H1 (cell line): ENCODE measurements around the gene TNS1. TPM values are rescaled to one million over a fixed set of nuclear protein-coding genes. Genes with fewer than 3 reads are reported as not detected.

Source experiments
- CTCF ChIA-PET: fragments of 300-600 bp; sonication (Branson Sonifier 250); formaldehyde crosslinking; loops from one replicate; lab custom pipeline; 2021; ENCODE audit not compliant: partially characterized antibody; lab: Charles Lee
- POLR2A ChIA-PET: fragments of 300-600 bp; sonication (Branson Sonifier 250); formaldehyde crosslinking; loops from one replicate; lab custom pipeline; 2021; ENCODE audit warnings: inconsistent platforms; ENCODE audit not compliant: partially characterized antibody; lab: Charles Lee
- DNase-seq, 2 experiments: peaks; one replicate each; pipeline versions ENCODE4 v3.0.0 to v3.0.0-alpha.2; 2010 to 2022; ENCODE audit warnings: low spot score in 2 of 2, low read depth in 1 of 2, mixed read lengths in 1 of 2
- FAIRE-seq: peaks from 2 replicates; lab custom pipeline; 2011; peaks lifted over from hg19 to GRCh38; lab: Jason Lieb, UNC
- H2AFZ ChIP-seq: 2 replicates; pipeline ENCODE4 v1.8.1; 2012; ENCODE audit warnings: low read length, inconsistent platforms
- H2AK5ac ChIP-seq: 2 replicates; pipeline ENCODE4 v1.6.1; 2013; ENCODE audit warnings: low read depth, low read length
- H2BK120ac ChIP-seq: replicated peaks from 2 replicates; pipeline ENCODE3; 2013; ENCODE audit warnings: low read depth, low read length, inconsistent platforms
- H2BK12ac ChIP-seq: 2 replicates; pipeline ENCODE4 v1.6.1; 2013; ENCODE audit warnings: low read depth, low read length
- H2BK15ac ChIP-seq: 2 replicates; pipeline ENCODE4 v1.6.1; 2013; ENCODE audit warnings: low read length
- H2BK20ac ChIP-seq: 2 replicates; pipeline ENCODE4 v1.6.1; 2013; ENCODE audit warnings: low read length
- H2BK5ac ChIP-seq: 2 replicates; pipeline ENCODE4 v1.6.1; 2013; ENCODE audit warnings: low read depth, low read length
- H3K14ac ChIP-seq: 2 replicates; pipeline ENCODE4 v1.6.1; 2013; ENCODE audit warnings: inconsistent platforms; ENCODE audit not compliant: insufficient read length
- H3K18ac ChIP-seq: 2 replicates; pipeline ENCODE4 v1.6.1; 2013; ENCODE audit warnings: low read length; ENCODE audit errors: extremely low read depth
- H3K23ac ChIP-seq: 2 replicates; pipeline ENCODE4 v1.6.1; 2013; ENCODE audit warnings: inconsistent platforms; ENCODE audit not compliant: insufficient read length
- H3K23me2 ChIP-seq: 2 replicates; pipeline ENCODE4 v1.6.1; 2013; ENCODE audit warnings: low read depth, low read length
- H3K27ac ChIP-seq: 2 replicates; pipeline ENCODE4 v1.6.1; 2011; ENCODE audit warnings: low read depth, low read length, inconsistent platforms
- H3K27me3 ChIP-seq, 4 experiments: replicated peaks in 1 of 4; 1 replicate in 1 of 4; 2 replicates in 3 of 4; pipeline versions ENCODE4 v1.6.1 to v1.8.1; 2011 to 2013; ENCODE audit warnings: low read length in 3 of 4, mild to moderate bottlenecking in 3 of 4, inconsistent platforms in 2 of 4, mixed read lengths in 2 of 4, moderate library complexity in 1 of 4; ENCODE audit not compliant: control insufficient read depth in 3 of 4, insufficient read depth in 3 of 4; ENCODE audit errors: extremely low read depth in 1 of 4
- H3K36me3 ChIP-seq, 4 experiments: 2 replicates each; pipeline versions ENCODE4 v1.6.1 to v1.8.1; 2011 to 2013; ENCODE audit warnings: mild to moderate bottlenecking in 4 of 4, low read length in 3 of 4, moderate library complexity in 2 of 4, control low read depth in 1 of 4, inconsistent platforms in 1 of 4; ENCODE audit not compliant: insufficient read depth in 4 of 4, control insufficient read depth in 2 of 4
- H3K4ac ChIP-seq: replicated peaks from 2 replicates; pipeline ENCODE3; 2013; ENCODE audit warnings: low read length, low read depth, mixed read lengths, inconsistent platforms; ENCODE audit not compliant: insufficient read length
- H3K4me1 ChIP-seq, 4 experiments: replicated peaks in 1 of 4; 1 replicate in 1 of 4; 2 replicates in 3 of 4; pipeline versions ENCODE4 v1.6.1 to v1.8.1; 2011 to 2013; ENCODE audit warnings: low read length in 3 of 4, inconsistent platforms in 2 of 4, mixed read lengths in 1 of 4; ENCODE audit not compliant: insufficient read depth in 4 of 4, control insufficient read depth in 3 of 4
- H3K4me2 ChIP-seq, 2 experiments: 2 replicates each; pipeline versions ENCODE4 v1.6.1 to v1.8.1; 2011 to 2013; ENCODE audit warnings: low read depth in 2 of 2, low read length in 2 of 2, control low read depth in 1 of 2, inconsistent platforms in 1 of 2, mild to moderate bottlenecking in 1 of 2; ENCODE audit not compliant: insufficient read depth in 1 of 2
- H3K4me3 ChIP-seq, 4 experiments: fragments of 200-600, 300-600 bp in 1 of 4; sonication (generic), shearing (Covaris generic), sonication (Bioruptor Twin) in 1 of 4; 2 replicates each; pipeline versions ENCODE4 v1.5.1 to v1.8.1; 2011 to 2016; ENCODE audit warnings: low read length in 4 of 4, low read depth in 3 of 4, control low read depth in 2 of 4, inconsistent platforms in 2 of 4, mild to moderate bottlenecking in 2 of 4, mixed read lengths in 1 of 4, moderate library complexity in 1 of 4; ENCODE audit not compliant: insufficient read depth in 2 of 4; ENCODE audit errors: extremely low read depth in 1 of 4
- H3K56ac ChIP-seq: replicated peaks from 2 replicates; pipeline ENCODE3; 2013; ENCODE audit warnings: low read depth, mild to moderate bottlenecking, mixed read lengths, low read length, inconsistent platforms; ENCODE audit not compliant: insufficient read length
- H3K79me1 ChIP-seq: 2 replicates; pipeline ENCODE4 v1.6.1; 2013; ENCODE audit warnings: low read depth, low read length, control low read depth
- H3K79me2 ChIP-seq, 2 experiments: 2 replicates each; pipeline versions ENCODE4 v1.6.1 to v1.8.1; 2012 to 2013; ENCODE audit warnings: low read length in 2 of 2, mild to moderate bottlenecking in 2 of 2, inconsistent platforms in 1 of 2; ENCODE audit not compliant: insufficient read depth in 2 of 2, control insufficient read depth in 1 of 2
- H3K9ac ChIP-seq, 4 experiments: replicated peaks in 1 of 4; 1 replicate in 1 of 4; 2 replicates in 3 of 4; pipeline versions ENCODE4 v1.6.1 to v1.8.1; 2011 to 2013; ENCODE audit warnings: low read depth in 3 of 4, low read length in 3 of 4, control low read depth in 2 of 4, mild to moderate bottlenecking in 2 of 4, moderate library complexity in 2 of 4, inconsistent platforms in 1 of 4; ENCODE audit errors: extremely low read depth in 1 of 4
- H3K9me3 ChIP-seq, 2 experiments: 2 replicates each; pipeline versions ENCODE4 v1.6.1 to v1.8.1; 2012 to 2013; ENCODE audit warnings: mild to moderate bottlenecking in 2 of 2, moderate library complexity in 2 of 2, control low read depth in 1 of 2, inconsistent platforms in 1 of 2, low read depth in 1 of 2, low read length in 1 of 2, mixed read lengths in 1 of 2; ENCODE audit not compliant: insufficient read depth in 2 of 2
- H4K20me1 ChIP-seq, 2 experiments: replicated peaks in 1 of 2; 2 replicates each; pipeline versions ENCODE3 to v1.8.1; 2011 to 2013; ENCODE audit warnings: inconsistent platforms in 2 of 2, low read length in 2 of 2, mild to moderate bottlenecking in 1 of 2; ENCODE audit not compliant: insufficient read depth in 2 of 2, control insufficient read depth in 1 of 2
- H4K5ac ChIP-seq: 2 replicates; pipeline ENCODE4 v1.6.1; 2013; ENCODE audit warnings: low read length, low read depth, mixed read lengths, inconsistent platforms; ENCODE audit not compliant: insufficient read length
- H4K8ac ChIP-seq: 2 replicates; pipeline ENCODE4 v1.8.0; 2013; ENCODE audit warnings: mild to moderate bottlenecking, moderate library complexity, low read length, inconsistent platforms; ENCODE audit not compliant: insufficient read depth; ENCODE audit errors: extremely low read depth
- H4K91ac ChIP-seq: replicated peaks from 2 replicates; pipeline ENCODE3; 2013; ENCODE audit warnings: low read length, mixed read lengths, inconsistent platforms; ENCODE audit not compliant: insufficient read length
- EP300 ChIP-seq, 2 experiments: IDR thresholded peaks; 1 replicate in 1 of 2; 2 replicates in 1 of 2; pipeline ENCODE4 v1.6.1; 2011 to 2012; ENCODE audit warnings: low read depth in 2 of 2, low read length in 2 of 2, mild to moderate bottlenecking in 2 of 2, borderline replicate concordance in 1 of 2, inconsistent platforms in 1 of 2, moderate library complexity in 1 of 2
- GABPA ChIP-seq: IDR thresholded peaks from 2 replicates; pipeline ENCODE4 v1.6.1; 2011; ENCODE audit warnings: mild to moderate bottlenecking, low read length, moderate library complexity, borderline replicate concordance; ENCODE audit not compliant: insufficient read depth
- GTF2F1 ChIP-seq: IDR thresholded peaks from 2 replicates; pipeline ENCODE4 v1.6.1; 2012; ENCODE audit warnings: low read depth, low read length, improper control_type of control experiment, borderline replicate concordance
- KDM1A ChIP-seq: fragments of 200-600, 300-600 bp; sonication (generic); IDR thresholded peaks from 2 replicates; pipeline ENCODE4 v1.7.1; 2016; ENCODE audit warnings: mild to moderate bottlenecking, low read length, borderline replicate concordance
- KDM4A ChIP-seq: IDR thresholded peaks from one replicate; pipeline ENCODE4 v1.7.1; 2012; ENCODE audit warnings: low read depth, mild to moderate bottlenecking, moderate library complexity, low read length, inconsistent platforms; ENCODE audit not compliant: severe bottlenecking
- POLR2AphosphoS5 ChIP-seq: IDR thresholded peaks from 2 replicates; pipeline ENCODE4 v1.6.1; 2011; ENCODE audit warnings: low read depth, low read length
- RBBP5 ChIP-seq: IDR thresholded peaks from 2 replicates; pipeline ENCODE4 v1.7.1; 2012; ENCODE audit warnings: low read depth, mild to moderate bottlenecking, inconsistent platforms, low read length, moderate library complexity, borderline replicate concordance
- RXRA ChIP-seq: IDR thresholded peaks from 2 replicates; pipeline ENCODE4 v1.6.1; 2011; ENCODE audit warnings: low read depth, mild to moderate bottlenecking, low read length, moderate library complexity; ENCODE audit not compliant: insufficient read depth
- SIN3A ChIP-seq, 2 experiments: IDR thresholded peaks in 1 of 2; conservative IDR thresholded peaks in 1 of 2; 2 replicates each; pipeline ENCODE4 v1.6.1; 2011 to 2012; ENCODE audit warnings: low read length in 2 of 2, improper control_type of control experiment in 1 of 2, low read depth in 1 of 2, mild to moderate bottlenecking in 1 of 2
- SP4 ChIP-seq: IDR thresholded peaks from 2 replicates; pipeline ENCODE4 v1.6.1; 2012; ENCODE audit warnings: low read length, inconsistent platforms
- TCF12 ChIP-seq: IDR thresholded peaks from 2 replicates; pipeline ENCODE4 v1.6.1; 2011; ENCODE audit warnings: low read depth, mild to moderate bottlenecking, low read length
- TEAD4 ChIP-seq: IDR thresholded peaks from 2 replicates; pipeline ENCODE4 v1.6.1; 2012; ENCODE audit warnings: low read depth, low read length, inconsistent platforms, mixed read lengths
- YY1 ChIP-seq: IDR thresholded peaks from 2 replicates; pipeline ENCODE4 v1.6.1; 2011; ENCODE audit warnings: low read depth, mild to moderate bottlenecking, low read length
- WGBS, 2 experiments: shearing (Covaris generic) in 1 of 2; methylation state at CpG; one replicate each; pipeline versions ENCODE4 v1.1.6 to v1.1.7; 2013 to 2015; ENCODE audit warnings: low lambda C conversion rate in 2 of 2, mixed read lengths in 2 of 2, inconsistent platforms in 1 of 2, low coverage in 1 of 2, missing lambda C conversion rate in 1 of 2; ENCODE audit not compliant: insufficient replicate concordance in 2 of 2, insufficient coverage in 1 of 2, insufficient read length in 1 of 2; ENCODE audit errors: extremely low coverage in 1 of 2, missing lambda C conversion rate in 1 of 2; 5-methylcytosine and 5-hydroxymethylcytosine counted together
- polyA plus RNA-seq, 7 experiments: library from polyadenylated mRNA; depleted of rRNA in 3 of 7; stranded (reverse) in 5 of 7; unstranded in 2 of 7; fragments of >200 nt in 5 of 7; fragments of 200-250 nt in 2 of 7; gene quantifications; 1 replicate in 5 of 7; 2 replicates in 1 of 7; 4 replicates in 1 of 7; pipeline versions ENCODE4 v1.2.1 to v1.2.3, GENCODE V29; 2011 to 2013; ENCODE audit warnings: missing spikeins in 2 of 7, mixed read lengths in 2 of 7
- total RNA-seq: library from RNA; stranded (reverse); fragmentation: NEBNext Ultra II Directional; extraction: Animal tissue kit (Norgen Biotek cat#: 25700); gene quantifications from 2 replicates; pipeline ENCODE4 v1.2.1, GENCODE V29; 2021
- TF ChIP-seq, protein P1 (sequence below): IDR thresholded peaks from 2 replicates; pipeline ENCODE4 v1.6.1; 2012; ENCODE audit warnings: inconsistent platforms

TNS1 gene
- total and polyA plus RNA-seq, 2 of the 8 experiments (the other 6 are each of a cell fraction or from before 2014, with no cell fraction given), result 1.5 to 5.1 TPM

DNA sequence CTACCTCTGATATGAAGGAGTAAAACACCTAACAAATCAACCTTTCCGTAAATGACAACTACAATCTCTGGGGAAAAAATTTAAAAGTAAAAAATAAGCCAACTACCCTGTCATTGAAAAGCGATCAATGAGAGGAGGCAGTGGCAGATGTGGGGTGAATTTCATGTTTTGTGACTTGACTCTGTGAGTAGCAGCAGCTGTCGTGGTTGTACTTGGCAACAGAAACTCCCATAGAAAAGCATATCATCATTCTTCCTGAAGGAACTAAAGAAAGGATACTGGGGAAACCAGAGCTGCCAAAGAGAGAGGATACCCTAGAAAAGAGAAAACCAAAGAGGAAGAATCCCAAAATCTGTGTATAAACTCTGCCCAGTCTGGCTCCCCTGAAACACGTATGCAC, 236.4 kb downstream of the TNS1 start:
- H4K8ac ChIP-seq, result no peak overlapping the region
- ChIA-PET CTCF (no interaction called here), POLR2A (no interaction called here)
- H3K79me1 ChIP-seq, result no peaks in the 10 kb centered on the region
- no peak overlapping the region for H3K23ac ChIP-seq
- H2BK15ac ChIP-seq, result no peak overlapping the region
- H3K9me3 ChIP-seq, result peaks cover 9 to 10% of the 10 kb centered on the region in 2 experiments
- no peaks in the 10 kb centered on the region for H3K4me1 ChIP-seq
- no peak overlapping the region for H3K56ac ChIP-seq
- no peak overlapping the region for H3K4me3 ChIP-seq
- no peak overlapping the region for H2BK20ac ChIP-seq
- H2AK5ac ChIP-seq, result no peak overlapping the region
- no peak overlapping the region for H3K4ac ChIP-seq
- 97% methylated on average over 4 of the region's 4 CpGs; no CpG with 5 or more reads in 1 of the 2 experiments for WGBS, 2 experiments
- H3K36me3 ChIP-seq, result no peaks in the 10 kb centered on the region
- H3K23me2 ChIP-seq, result no peaks in the 10 kb centered on the region
- no peaks in the 10 kb centered on the region for H3K79me2 ChIP-seq
- H3K27me3 ChIP-seq, result no peaks in the 10 kb centered on the region; a peak in 1 of 7 replicates
- H2AFZ ChIP-seq, result no peak overlapping the region
- no peak overlapping the region for H4K5ac ChIP-seq
- H3K9ac ChIP-seq, result no peak overlapping the region
- H3K4me2 ChIP-seq, result no peak overlapping the region
- H2BK120ac ChIP-seq, result no peak overlapping the region
- H3K27ac ChIP-seq, result no peak overlapping the region
- no peak overlapping the region for H2BK12ac ChIP-seq
- no peak for FAIRE-seq
- no peak for DNase-seq
- H4K91ac ChIP-seq, result no peak overlapping the region
- H3K18ac ChIP-seq, result no peak overlapping the region
- no peaks in the 10 kb centered on the region for H4K20me1 ChIP-seq
- H3K14ac ChIP-seq, result no peak overlapping the region
- no peak overlapping the region for H2BK5ac ChIP-seq
- TF ChIP-seq YY1, result no peak
- no peak for TF ChIP-seq KDM4A
- TF ChIP-seq TEAD4, result no peak
- TF ChIP-seq, protein P1, sequence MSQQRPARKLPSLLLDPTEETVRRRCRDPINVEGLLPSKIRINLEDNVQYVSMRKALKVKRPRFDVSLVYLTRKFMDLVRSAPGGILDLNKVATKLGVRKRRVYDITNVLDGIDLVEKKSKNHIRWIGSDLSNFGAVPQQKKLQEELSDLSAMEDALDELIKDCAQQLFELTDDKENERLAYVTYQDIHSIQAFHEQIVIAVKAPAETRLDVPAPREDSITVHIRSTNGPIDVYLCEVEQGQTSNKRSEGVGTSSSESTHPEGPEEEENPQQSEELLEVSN, result no peak
- TF ChIP-seq TCF12, result no peak
- TF ChIP-seq POLR2AphosphoS5, result no peak
- no peak for TF ChIP-seq GTF2F1
- no peak for TF ChIP-seq RXRA
- TF ChIP-seq SP4, result no peak
- TF ChIP-seq GABPA, result no peak
- TF ChIP-seq EP300 (IDR thresholded peaks at IDR 0.05; ENCODE audit: borderline replicate concordance in 1 of 2, low read depth in 2 of 2, low read length in 2 of 2), result no peak
- TF ChIP-seq KDM1A, result no peak
- no peak for TF ChIP-seq SIN3A (conservative IDR thresholded peaks at IDR 0.05 in 1 of 2, IDR thresholded peaks at IDR 0.05 in 1 of 2; ENCODE audit: low read depth in 1 of 2, low read length in 2 of 2)
- TF ChIP-seq RBBP5, result no peak
